Peyer's patch (tissue), 4 donors: Measurements from ENCODE around the gene GCAT. TPM values are rescaled to one million over a fixed set of nuclear protein-coding genes. Genes with fewer than 3 reads are reported as not detected.

Experiments
- DNase-seq, 3 donors: peaks; one replicate each; pipeline ENCODE4 v3.0.0-alpha.2; 2017 to 2019
- H3K27ac ChIP-seq, 4 donors: fragments of 200-600 bp; sonication (generic); one replicate each; pipeline ENCODE4 v1.5.1; 2016 to 2019
- H3K27me3 ChIP-seq, 2 donors: fragments of 200-600 bp; sonication (generic); one replicate each; pipeline ENCODE4 v1.5.1; 2019
- H3K36me3 ChIP-seq, 3 donors: fragments of 200-600 bp; sonication (generic); one replicate each; pipeline ENCODE4 v1.5.1; 2016 to 2019
- H3K4me1 ChIP-seq, 4 donors: fragments of 200-600 bp; sonication (generic); one replicate each; pipeline ENCODE4 v1.5.1; 2016 to 2019
- H3K4me3 ChIP-seq, 4 donors: fragments of 200-600 bp; sonication (generic); 1 replicate in 3 of 4; 2 replicates in 1 of 4; pipeline ENCODE4 v1.5.1; 2016 to 2019; ENCODE audit warnings: mild to moderate bottlenecking in 1 of 4
- H3K9me3 ChIP-seq, 4 donors: fragments of 200-600 bp; sonication (generic); one replicate each; pipeline ENCODE4 v1.5.1; 2016 to 2019; ENCODE audit warnings: mild to moderate bottlenecking in 1 of 4
- CTCF ChIP-seq, 6 experiments: fragments of 450-650 bp in 4 of 6; fragments of 200-600 bp in 2 of 6; sonication (generic) in 1 of 6; IDR thresholded peaks; one replicate each; pipeline ENCODE4 v1.5.1; 2017 to 2019; ENCODE audit warnings: antibody characterized with exemption in 6 of 6, mild to moderate bottlenecking in 3 of 6, moderate library complexity in 1 of 6
- POLR2A ChIP-seq, 2 donors: fragments of 450-650 bp; IDR thresholded peaks; one replicate each; pipeline ENCODE4 v1.5.1; 2017; ENCODE audit warnings: antibody characterized with exemption in 2 of 2, mild to moderate bottlenecking in 2 of 2, moderate library complexity in 2 of 2
- small RNA-seq, 2 donors: library from RNA; depleted of rRNA; stranded (forward); fragments of <200 nt; gene quantifications; one replicate each; pipeline ENCODE3, GENCODE V24; 2016
- total RNA-seq, 4 donors: library from RNA; depleted of rRNA; stranded (reverse); fragments of >200 nt; gene quantifications; one replicate each; pipeline ENCODE4 v1.1.0, GENCODE V29; 2016

The GCAT gene
- total RNA-seq, 4 donors from 2014 or later = 3.8 to 9.3 (median 8.9) TPM

GRCh38 chr22:37865510-37865909 is 57.8 kb downstream of the GCAT start:
- DNase-seq = no peak
- Histone ChIP-seq H3K36me3 (peaks cover 0 to 88% (median 0%) of the 10 kb centered on the region in 3 donors), H3K27me3 (no peaks in the 10 kb centered on the region), H3K4me3 (no peak overlapping the region), H3K4me1 (peaks cover 0 to 6% (median 0%) of the 10 kb centered on the region in 4 donors), H3K27ac (no peak overlapping the region), H3K9me3 (no peaks in the 10 kb centered on the region)
- TF ChIP-seq POLR2A (IDR thresholded peaks at IDR 0.05) (no peak), CTCF (IDR thresholded peaks at IDR 0.05) (no peak)

Small RNAs within 50 kb of the gene (small RNA-seq; reads per million reads assigned to genes)
- gene MIR659 = 0 to 0.13 reads per million in 2 donors

Other genes starting within 250 kb of the GCAT start
- 10 to 100 TPM; 22.3 to 41.0 (median 34.7) TPM for gene CDC42EP1, start 247.5 kb upstream of the GCAT start, total RNA-seq
- gene LGALS2, start 227.8 kb upstream of the GCAT start, total RNA-seq = 100 to 1,000 TPM in 2 of 4 donors, 10 to 100 TPM in 2; 19.8 to 190 (median 92.7) TPM
- 100 to 1,000 TPM in 3 of 4 donors, 10 to 100 TPM in 1; 67.1 to 189 (median 117) TPM for gene GGA1, start 199.1 kb upstream of the GCAT start, total RNA-seq
- 100 to 1,000 TPM in 1 of 4 donors, 10 to 100 TPM in 3; 55.0 to 135 (median 71.8) TPM for gene SH3BP1, start 168.3 kb upstream of the GCAT start, total RNA-seq
- 100 to 1,000 TPM in 3 of 4 donors, 10 to 100 TPM in 1; 19.0 to 146 (median 111) TPM for gene PDXP, start 149.2 kb upstream of the GCAT start, total RNA-seq
- 100 to 1,000 TPM in 1 of 4 donors, 10 to 100 TPM in 3; 44.8 to 352 (median 73.5) TPM for gene LGALS1, start 132.3 kb upstream of the GCAT start, total RNA-seq
- 100 to 1,000 TPM in 1 of 4 donors, 10 to 100 TPM in 3; 37.5 to 144 (median 57.1) TPM for gene NOL12, start 121.6 kb upstream of the GCAT start, total RNA-seq
- 10 to 100 TPM; 54.6 to 89.1 (median 83.6) TPM for gene TRIOBP, start 110.9 kb upstream of the GCAT start, total RNA-seq
- not detected for gene GALR3, start 15.4 kb downstream of the GCAT start, total RNA-seq
- gene ANKRD54, start 36.4 kb downstream of the GCAT start, total RNA-seq = 10 to 100 TPM; 24.9 to 43.3 (median 33.8) TPM
- 100 to 1,000 TPM; 123 to 229 (median 185) TPM for gene EIF3L, start 41.5 kb downstream of the GCAT start, total RNA-seq
- 10 to 100 TPM; 24.5 to 49.0 (median 31.8) TPM for gene MICALL1, start 98.4 kb downstream of the GCAT start, total RNA-seq
- under 1 TPM in 1 of 4 donors, not detected in 3; 0.85 TPM for gene C22orf23, start 145.7 kb downstream of the GCAT start, total RNA-seq
- 10 to 100 TPM; 51.1 to 97.4 (median 55.2) TPM for gene POLR2F, start 145.8 kb downstream of the GCAT start, total RNA-seq
- gene SOX10, start 176.6 kb downstream of the GCAT start, total RNA-seq = 1 to 10 TPM in 1 of 4 donors, under 1 TPM in 2, not detected in 1; 0.35 to 1.1 (median 0.66) TPM
- gene PICK1, start 249.5 kb downstream of the GCAT start, total RNA-seq = 10 to 100 TPM; 40.8 to 51.7 (median 46.4) TPM